WTC11 (cell line): ENCODE results near the gene UBXN11. TPM values are rescaled to one million over a fixed set of nuclear protein-coding genes. Genes with fewer than 3 reads are reported as not detected.

ENCODE experiments used
- ATAC-seq: fragments of 200-7000 bp; cut with Tn5 transposase; 2 replicates; pipeline ENCODE4 v1.10.0; 2021; ENCODE audit warnings: mild to moderate bottlenecking, moderate library complexity
- CTCF ChIA-PET: fragments of 300-600 bp; sonication (Branson Sonifier 250); formaldehyde crosslinking; loops from one replicate; lab custom pipeline; 2021; ENCODE audit warnings: antibody characterized with exemption; lab: Charles Lee
- POLR2A ChIA-PET: fragments of 350-600 bp; sonication (Branson Sonifier 250); formaldehyde crosslinking; loops from one replicate; lab custom pipeline; 2021; ENCODE audit warnings: antibody characterized with exemption; lab: Charles Lee
- DNase-seq: peaks from one replicate; pipeline ENCODE4 v3.0.0; 2021; ENCODE audit warnings: low spot score
- H3K27ac Mint-ChIP-seq: 2 replicates; pipeline ENCODE4 v1.8.0; 2021; ENCODE audit warnings: mixed read lengths
- H3K27me3 Mint-ChIP-seq: 2 replicates; pipeline ENCODE4 v1.8.0; 2021; ENCODE audit warnings: low read depth, mild to moderate bottlenecking, moderate library complexity, mixed read lengths
- H3K36me3 Mint-ChIP-seq: 2 replicates; pipeline ENCODE4 v1.8.0; 2021; ENCODE audit warnings: mixed read lengths
- H3K4me1 Mint-ChIP-seq: 2 replicates; pipeline ENCODE4 v1.8.0; 2022; ENCODE audit warnings: mixed read lengths
- H3K4me3 Mint-ChIP-seq: 2 replicates; pipeline ENCODE4 v1.8.0; 2021; ENCODE audit warnings: mild to moderate bottlenecking, moderate library complexity, mixed read lengths
- H3K9me3 Mint-ChIP-seq: 2 replicates; pipeline ENCODE4 v1.8.0; 2021; ENCODE audit warnings: mixed read lengths
- E2F4 ChIP-seq: sonication (generic); formaldehyde crosslinking; IDR thresholded peaks from 2 replicates; pipeline ENCODE4 v1.8.1; 2022; ENCODE audit warnings: low read depth, mild to moderate bottlenecking, moderate library complexity, missing genetic modification reagents, borderline replicate concordance
- EMX1 ChIP-seq: fragments of 250-450 bp; sonication (Bioruptor Pico); IDR thresholded peaks from 2 replicates; pipeline ENCODE4 v1.8.0; 2021; ENCODE audit warnings: mild to moderate bottlenecking
- FOXJ3 ChIP-seq: sonication (generic); formaldehyde crosslinking; IDR thresholded peaks from 2 replicates; pipeline ENCODE4 v1.9.0; 2021; ENCODE audit warnings: missing genetic modification reagents, mild to moderate bottlenecking, borderline replicate concordance
- GRHL2 ChIP-seq: fragments of 250-450 bp; sonication (Bioruptor Pico); IDR thresholded peaks from 2 replicates; pipeline ENCODE4 v1.8.0; 2022; ENCODE audit warnings: mild to moderate bottlenecking, moderate library complexity; ENCODE audit not compliant: insufficient replicate concordance, severe bottlenecking
- MLX ChIP-seq: sonication (generic); formaldehyde crosslinking; IDR thresholded peaks from 2 replicates; pipeline ENCODE4 v1.8.1; 2023; ENCODE audit warnings: mild to moderate bottlenecking, missing genetic modification reagents, moderate library complexity
- NR2C2 ChIP-seq: sonication (generic); formaldehyde crosslinking; IDR thresholded peaks from 2 replicates; pipeline ENCODE4 v1.8.0; 2022; ENCODE audit warnings: mild to moderate bottlenecking, missing genetic modification reagents
- OVOL2 ChIP-seq: fragments of 250-450 bp; sonication (Bioruptor Pico); IDR thresholded peaks from 2 replicates; pipeline ENCODE4 v1.9.0; 2021; ENCODE audit warnings: mild to moderate bottlenecking, borderline replicate concordance
- PRRX2 ChIP-seq: fragments of 250-450 bp; sonication (Bioruptor Pico); IDR thresholded peaks from 2 replicates; pipeline ENCODE4 v1.8.0; 2021; ENCODE audit warnings: mild to moderate bottlenecking
- RELA ChIP-seq: sonication (generic); formaldehyde crosslinking; IDR thresholded peaks from 2 replicates; pipeline ENCODE4 v1.8.1; 2022; ENCODE audit warnings: missing genetic modification reagents, mild to moderate bottlenecking, borderline replicate concordance
- RORB ChIP-seq: fragments of 250-450 bp; sonication (Bioruptor Pico); IDR thresholded peaks from 2 replicates; pipeline ENCODE4 v1.9.0; 2021; ENCODE audit warnings: mild to moderate bottlenecking
- SMAD4 ChIP-seq: sonication (generic); formaldehyde crosslinking; IDR thresholded peaks from 2 replicates; pipeline ENCODE4 v1.8.0; 2022; ENCODE audit warnings: mild to moderate bottlenecking, missing genetic modification reagents
- SOX15 ChIP-seq: fragments of 250-450 bp; sonication (Bioruptor Pico); IDR thresholded peaks from 2 replicates; pipeline ENCODE4 v1.9.0; 2021; ENCODE audit warnings: mild to moderate bottlenecking
- TEAD1 ChIP-seq: sonication (generic); formaldehyde crosslinking; IDR thresholded peaks from 2 replicates; pipeline ENCODE4 v1.8.0; 2022; ENCODE audit warnings: mild to moderate bottlenecking, missing genetic modification reagents
- ZNF219 ChIP-seq: sonication (generic); formaldehyde crosslinking; IDR thresholded peaks from 2 replicates; pipeline ENCODE4 v1.8.0; 2023; ENCODE audit warnings: missing genetic modification reagents, mild to moderate bottlenecking, borderline replicate concordance
- ZNF532 ChIP-seq: fragments of 250-450 bp; sonication (Bioruptor Pico); IDR thresholded peaks from 2 replicates; pipeline ENCODE4 v1.9.0; 2021; ENCODE audit warnings: mild to moderate bottlenecking, borderline replicate concordance
- total RNA-seq: library from RNA; stranded (reverse); gene quantifications from 3 replicates; pipeline ENCODE4 v1.2.3, GENCODE V29; 2021
- TF ChIP-seq, protein P1 (sequence below): sonication (generic); formaldehyde crosslinking; IDR thresholded peaks from 2 replicates; pipeline ENCODE4 v1.8.1; 2022; ENCODE audit warnings: low read depth, missing genetic modification reagents, borderline replicate concordance
- TF ChIP-seq, protein P2 (sequence below): sonication (generic); formaldehyde crosslinking; IDR thresholded peaks from 2 replicates; pipeline ENCODE4 v1.8.0; 2023; ENCODE audit warnings: missing genetic modification reagents, mild to moderate bottlenecking, borderline replicate concordance
- TF ChIP-seq, protein P3 (sequence below): sonication (generic); formaldehyde crosslinking; IDR thresholded peaks from 2 replicates; pipeline ENCODE4 v1.8.1; 2022; ENCODE audit warnings: missing genetic modification reagents, borderline replicate concordance
- TF ChIP-seq, protein P4 (sequence below): sonication (generic); formaldehyde crosslinking; IDR thresholded peaks from 2 replicates; pipeline ENCODE4 v1.8.0; 2023; ENCODE audit warnings: missing genetic modification reagents

The UBXN11 gene
- total RNA-seq, 1 experiment from 2014 or later = 14.1 TPM

DNA sequence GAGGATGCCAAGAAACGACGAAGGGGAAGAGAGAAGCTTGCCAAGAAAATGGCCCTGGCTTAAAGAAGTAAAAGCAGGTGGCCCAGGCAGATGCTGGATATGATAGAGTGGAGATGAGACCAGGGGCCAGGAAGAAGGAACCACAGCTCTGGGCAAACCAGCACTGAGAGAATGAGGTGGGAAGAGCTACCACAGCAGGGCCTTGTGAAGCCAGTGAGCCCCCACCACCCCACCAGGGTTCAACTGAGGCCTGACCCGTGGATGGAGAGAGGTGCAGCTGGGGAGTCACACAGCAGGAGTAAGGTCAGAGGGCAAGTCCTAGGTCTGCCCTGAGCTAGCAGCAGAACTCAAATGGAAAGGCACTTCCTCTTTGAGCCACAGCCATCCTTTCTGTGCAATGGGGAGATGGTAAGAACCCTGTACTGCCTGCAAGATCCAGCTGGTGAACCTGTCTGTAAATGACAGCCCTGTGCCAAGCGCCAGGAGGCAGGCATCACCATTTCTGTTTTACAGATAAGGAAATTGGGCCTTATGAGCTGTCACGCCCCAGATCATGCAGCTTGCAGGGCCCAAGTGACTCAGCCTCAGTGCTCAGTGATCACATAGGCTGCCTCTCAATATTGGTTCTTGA lies 18.0 kb downstream of the UBXN11 start (continued):
- TF ChIP-seq, protein P1, sequence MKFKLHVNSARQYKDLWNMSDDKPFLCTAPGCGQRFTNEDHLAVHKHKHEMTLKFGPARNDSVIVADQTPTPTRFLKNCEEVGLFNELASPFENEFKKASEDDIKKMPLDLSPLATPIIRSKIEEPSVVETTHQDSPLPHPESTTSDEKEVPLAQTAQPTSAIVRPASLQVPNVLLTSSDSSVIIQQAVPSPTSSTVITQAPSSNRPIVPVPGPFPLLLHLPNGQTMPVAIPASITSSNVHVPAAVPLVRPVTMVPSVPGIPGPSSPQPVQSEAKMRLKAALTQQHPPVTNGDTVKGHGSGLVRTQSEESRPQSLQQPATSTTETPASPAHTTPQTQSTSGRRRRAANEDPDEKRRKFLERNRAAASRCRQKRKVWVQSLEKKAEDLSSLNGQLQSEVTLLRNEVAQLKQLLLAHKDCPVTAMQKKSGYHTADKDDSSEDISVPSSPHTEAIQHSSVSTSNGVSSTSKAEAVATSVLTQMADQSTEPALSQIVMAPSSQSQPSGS (CRISPR knock-in tag) = no peak
- TF ChIP-seq RELA (CRISPR knock-in tag) (no peak), E2F4 (CRISPR knock-in tag) (no peak), MLX (no peak), NR2C2 (no peak), PRRX2 (CRISPR knock-in tag) (no peak), SOX15 (CRISPR knock-in tag) (no peak), GRHL2 (CRISPR knock-in tag) (no peak), EMX1 (CRISPR knock-in tag) (no peak)
- TF ChIP-seq, protein P2, sequence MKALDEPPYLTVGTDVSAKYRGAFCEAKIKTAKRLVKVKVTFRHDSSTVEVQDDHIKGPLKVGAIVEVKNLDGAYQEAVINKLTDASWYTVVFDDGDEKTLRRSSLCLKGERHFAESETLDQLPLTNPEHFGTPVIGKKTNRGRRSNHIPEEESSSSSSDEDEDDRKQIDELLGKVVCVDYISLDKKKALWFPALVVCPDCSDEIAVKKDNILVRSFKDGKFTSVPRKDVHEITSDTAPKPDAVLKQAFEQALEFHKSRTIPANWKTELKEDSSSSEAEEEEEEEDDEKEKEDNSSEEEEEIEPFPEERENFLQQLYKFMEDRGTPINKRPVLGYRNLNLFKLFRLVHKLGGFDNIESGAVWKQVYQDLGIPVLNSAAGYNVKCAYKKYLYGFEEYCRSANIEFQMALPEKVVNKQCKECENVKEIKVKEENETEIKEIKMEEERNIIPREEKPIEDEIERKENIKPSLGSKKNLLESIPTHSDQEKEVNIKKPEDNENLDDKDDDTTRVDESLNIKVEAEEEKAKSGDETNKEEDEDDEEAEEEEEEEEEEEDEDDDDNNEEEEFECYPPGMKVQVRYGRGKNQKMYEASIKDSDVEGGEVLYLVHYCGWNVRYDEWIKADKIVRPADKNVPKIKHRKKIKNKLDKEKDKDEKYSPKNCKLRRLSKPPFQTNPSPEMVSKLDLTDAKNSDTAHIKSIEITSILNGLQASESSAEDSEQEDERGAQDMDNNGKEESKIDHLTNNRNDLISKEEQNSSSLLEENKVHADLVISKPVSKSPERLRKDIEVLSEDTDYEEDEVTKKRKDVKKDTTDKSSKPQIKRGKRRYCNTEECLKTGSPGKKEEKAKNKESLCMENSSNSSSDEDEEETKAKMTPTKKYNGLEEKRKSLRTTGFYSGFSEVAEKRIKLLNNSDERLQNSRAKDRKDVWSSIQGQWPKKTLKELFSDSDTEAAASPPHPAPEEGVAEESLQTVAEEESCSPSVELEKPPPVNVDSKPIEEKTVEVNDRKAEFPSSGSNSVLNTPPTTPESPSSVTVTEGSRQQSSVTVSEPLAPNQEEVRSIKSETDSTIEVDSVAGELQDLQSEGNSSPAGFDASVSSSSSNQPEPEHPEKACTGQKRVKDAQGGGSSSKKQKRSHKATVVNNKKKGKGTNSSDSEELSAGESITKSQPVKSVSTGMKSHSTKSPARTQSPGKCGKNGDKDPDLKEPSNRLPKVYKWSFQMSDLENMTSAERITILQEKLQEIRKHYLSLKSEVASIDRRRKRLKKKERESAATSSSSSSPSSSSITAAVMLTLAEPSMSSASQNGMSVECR (CRISPR knock-in tag) = no peak

DNA sequence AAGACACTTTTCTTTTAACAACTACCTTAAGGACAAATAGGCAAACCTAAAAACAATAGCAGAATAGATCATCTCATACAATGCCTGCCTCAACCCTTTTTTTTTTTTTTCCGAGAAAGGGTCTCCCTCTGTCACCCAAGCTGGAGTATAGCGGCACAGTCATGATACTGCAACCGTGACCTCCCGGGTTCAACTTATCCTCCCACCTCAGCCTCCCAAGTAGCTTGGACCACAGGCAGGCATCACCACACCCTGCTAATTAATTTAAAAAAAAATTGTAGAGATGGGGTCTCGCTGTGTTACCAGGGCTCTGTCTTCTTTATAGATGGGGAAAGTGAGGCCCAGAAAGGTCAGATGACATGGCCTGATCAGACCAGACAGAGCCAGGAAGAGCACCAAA lies 18.6 kb downstream of the UBXN11 start:
- Mint-ChIP-seq H3K4me1 (peaks cover 35% of the 10 kb centered on the region), H3K4me3 (no peak overlapping the region), H3K27me3 (no peaks in the 10 kb centered on the region; the same call in 1 of the 2 replicates), H3K36me3 (no peaks in the 10 kb centered on the region), H3K27ac (no peak overlapping the region), H3K9me3 (no peaks in the 10 kb centered on the region)
- ATAC-seq = no peak
- no peak for DNase-seq
- POLR2A ChIA-PET = no interaction called here
- CTCF ChIA-PET = interaction anchor here (1.1 to 11.1 kb wide), 4 partner anchors 31 to 108 kb away, joined by 3 to 306 read pairs (median 9); partner anchors contain the start of genes CATSPER4 and CD52
- TF ChIP-seq EMX1 (CRISPR knock-in tag) = no peak
- TF ChIP-seq, protein P3, sequence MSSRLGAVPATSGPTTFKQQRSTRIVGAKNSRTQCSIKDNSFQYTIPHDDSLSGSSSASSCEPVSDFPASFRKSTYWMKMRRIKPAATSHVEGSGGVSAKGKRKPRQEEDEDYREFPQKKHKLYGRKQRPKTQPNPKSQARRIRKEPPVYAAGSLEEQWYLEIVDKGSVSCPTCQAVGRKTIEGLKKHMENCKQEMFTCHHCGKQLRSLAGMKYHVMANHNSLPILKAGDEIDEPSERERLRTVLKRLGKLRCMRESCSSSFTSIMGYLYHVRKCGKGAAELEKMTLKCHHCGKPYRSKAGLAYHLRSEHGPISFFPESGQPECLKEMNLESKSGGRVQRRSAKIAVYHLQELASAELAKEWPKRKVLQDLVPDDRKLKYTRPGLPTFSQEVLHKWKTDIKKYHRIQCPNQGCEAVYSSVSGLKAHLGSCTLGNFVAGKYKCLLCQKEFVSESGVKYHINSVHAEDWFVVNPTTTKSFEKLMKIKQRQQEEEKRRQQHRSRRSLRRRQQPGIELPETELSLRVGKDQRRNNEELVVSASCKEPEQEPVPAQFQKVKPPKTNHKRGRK = no peak
- TF ChIP-seq SMAD4 (CRISPR knock-in tag) = no peak
- no peak for TF ChIP-seq ZNF532 (CRISPR knock-in tag)
- TF ChIP-seq RORB (CRISPR knock-in tag) = no peak
- no peak for TF ChIP-seq TEAD1 (CRISPR knock-in tag)
- TF ChIP-seq, protein P4, sequence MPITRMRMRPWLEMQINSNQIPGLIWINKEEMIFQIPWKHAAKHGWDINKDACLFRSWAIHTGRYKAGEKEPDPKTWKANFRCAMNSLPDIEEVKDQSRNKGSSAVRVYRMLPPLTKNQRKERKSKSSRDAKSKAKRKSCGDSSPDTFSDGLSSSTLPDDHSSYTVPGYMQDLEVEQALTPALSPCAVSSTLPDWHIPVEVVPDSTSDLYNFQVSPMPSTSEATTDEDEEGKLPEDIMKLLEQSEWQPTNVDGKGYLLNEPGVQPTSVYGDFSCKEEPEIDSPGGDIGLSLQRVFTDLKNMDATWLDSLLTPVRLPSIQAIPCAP (CRISPR knock-in tag) = no peak
- no peak for TF ChIP-seq FOXJ3 (CRISPR knock-in tag)
- TF ChIP-seq, protein P1 (CRISPR knock-in tag) = no peak
- no peak for TF ChIP-seq ZNF219 (CRISPR knock-in tag)
- TF ChIP-seq OVOL2 (CRISPR knock-in tag) = no peak
